GM19324 (cell line): ENCODE results near the gene IPMK.
"Not testable (repeated sequence)": the region's sequence is repeated elsewhere in the genome, so short reads cannot be mapped to it uniquely, and the experiment has no call there.

Experiments
- ATAC-seq: cut with Tn5 transposase; IDR thresholded peaks from one replicate; pipeline ENCODE4 v1.9.1; 2021; ENCODE audit warnings: mild to moderate bottlenecking, moderate library complexity; ENCODE audit not compliant: unreplicated experiment, low FRiP score

IPMK gene

GRCh38 chr10:58158806-58159205, 108.9 kb downstream of the IPMK start:
- ATAC-seq = no peak

GRCh38 chr10:58157076-58157766, 110.5 kb downstream of the IPMK start:
- ATAC-seq = no peak

- ATAC-seq = not testable (repeated sequence)
Observed at GRCh38 chr10:58155941-58156340, 111.8 kb downstream of the IPMK start.

GRCh38 chr10:58153751-58154150, 113.9 kb downstream of the IPMK start:
- no peak for ATAC-seq

- peak; percentile 57 for ATAC-seq
Observed at GRCh38 chr10:58152673-58153263, 114.9 kb downstream of the IPMK start.

GRCh38 chr10:58150290-58150689, 117.4 kb downstream of the IPMK start:
- ATAC-seq = no peak

GRCh38 chr10:58143944-58144343, 123.8 kb downstream of the IPMK start:
- no peak for ATAC-seq
